T47D (cell line): ENCODE data around the gene SUMO1.

Experiments used
- DNase-seq, 2 experiments: peaks; one replicate each; pipeline versions ENCODE4 v3.0.0 to v3.0.0-alpha.2; 2011 to 2012; ENCODE audit warnings: low read depth in 1 of 2, low spot score in 1 of 2
- JUND ChIP-seq: IDR thresholded peaks from 2 replicates; pipeline ENCODE4 v1.6.1; 2012; ENCODE audit warnings: low read depth
- in situ Hi-C: cut with HindIII; loops from 2 replicates; pipeline ENCODE4 v1.10.0; 2016; ENCODE audit warnings: low sequenced_read_pairs, low pct_unique_long_range_greater_than_20kb

The SUMO1 gene

GRCh38 chr2:202161151-202161835 lies 77.1 kb downstream of the SUMO1 start:
- no peak for DNase-seq
- in situ Hi-C loops, result no loop called here

DNA sequence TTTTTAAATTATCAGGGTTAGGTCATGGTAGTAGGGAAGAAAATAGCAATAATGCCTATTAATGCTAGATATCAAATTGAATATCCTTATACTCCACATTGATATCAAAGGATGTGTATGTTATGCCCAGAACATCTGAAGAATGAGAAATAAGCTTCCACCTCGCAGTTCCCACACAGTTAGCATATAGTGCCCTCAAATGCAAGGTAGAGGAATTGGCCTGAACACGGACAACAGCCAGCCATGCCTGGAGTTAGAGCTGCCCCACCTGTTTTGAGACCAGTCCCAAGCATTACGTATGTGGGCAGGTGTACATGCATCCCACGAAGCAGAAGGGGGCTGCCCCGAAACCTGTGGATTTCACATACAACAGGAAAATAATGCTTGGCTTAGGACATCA lies 79.6 kb downstream of the SUMO1 start:
- no peak for TF ChIP-seq JUND
- in situ Hi-C loops, result no loop called here
- peak in 1 of 2 experiments; percentile 61 for DNase-seq

More at GRCh38 chr2:202161151-202161835, 77.1 kb downstream of the SUMO1 start:
- TF ChIP-seq JUND, result no peak

GRCh38 chr2:202157211-202157990 lies 81.0 kb downstream of the SUMO1 start:
- no peak for DNase-seq
- TF ChIP-seq JUND, result no peak
- in situ Hi-C loops, result no loop called here
